Measurements from ENCODE around the gene TRABD.
"Not testable (repeated sequence)": the region's sequence is repeated elsewhere in the genome, so short reads cannot be mapped to it uniquely, and the experiment has no call there.

TRABD gene

DNA sequence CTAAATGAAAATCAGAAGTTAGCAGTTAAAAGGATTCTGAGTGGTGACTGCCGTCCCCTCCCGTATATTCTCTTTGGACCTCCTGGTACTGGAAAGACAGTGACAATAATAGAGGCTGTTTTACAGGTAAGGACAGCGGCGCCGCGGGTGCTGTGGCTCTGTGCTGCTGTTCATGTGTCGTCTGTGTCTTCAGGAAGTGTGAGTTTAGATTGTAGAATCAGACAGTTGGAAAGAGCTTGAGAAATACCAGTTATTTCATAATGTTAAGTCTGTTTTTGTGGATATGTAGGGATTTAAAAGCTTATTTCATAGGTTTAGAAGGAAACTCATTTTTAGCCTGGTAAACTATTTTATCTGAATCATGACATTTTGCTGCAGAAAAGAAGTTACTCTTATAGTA, 42.6 kb upstream of the TRABD start:
- H3K36me3 ChIP-seq (ENCODE audit: insufficient read depth): no peaks in the 10 kb centered on the region
- H3K4me2 ChIP-seq: no peak overlapping the region
- no peaks in the 10 kb centered on the region for H4K20me1 ChIP-seq (ENCODE audit: insufficient read depth)
- no peaks in the 10 kb centered on the region for H3K27me3 ChIP-seq (ENCODE audit: insufficient read depth, low read depth)
- H3K9ac ChIP-seq: no peak overlapping the region
- no peak overlapping the region for H2AFZ ChIP-seq (ENCODE audit: low read depth)
- H3K4me3 ChIP-seq (IDR thresholded peaks at IDR 0.05; ENCODE audit: insufficient read depth, low read depth, low read length): no peak overlapping the region
- H3K79me2 ChIP-seq (ENCODE audit: insufficient read depth, low read depth): no peaks in the 10 kb centered on the region
- peaks cover 35% of the 10 kb centered on the region for H3K4me1 ChIP-seq (ENCODE audit: low read depth, poor library complexity, severe bottlenecking)
- TF ChIP-seq, protein P1, sequence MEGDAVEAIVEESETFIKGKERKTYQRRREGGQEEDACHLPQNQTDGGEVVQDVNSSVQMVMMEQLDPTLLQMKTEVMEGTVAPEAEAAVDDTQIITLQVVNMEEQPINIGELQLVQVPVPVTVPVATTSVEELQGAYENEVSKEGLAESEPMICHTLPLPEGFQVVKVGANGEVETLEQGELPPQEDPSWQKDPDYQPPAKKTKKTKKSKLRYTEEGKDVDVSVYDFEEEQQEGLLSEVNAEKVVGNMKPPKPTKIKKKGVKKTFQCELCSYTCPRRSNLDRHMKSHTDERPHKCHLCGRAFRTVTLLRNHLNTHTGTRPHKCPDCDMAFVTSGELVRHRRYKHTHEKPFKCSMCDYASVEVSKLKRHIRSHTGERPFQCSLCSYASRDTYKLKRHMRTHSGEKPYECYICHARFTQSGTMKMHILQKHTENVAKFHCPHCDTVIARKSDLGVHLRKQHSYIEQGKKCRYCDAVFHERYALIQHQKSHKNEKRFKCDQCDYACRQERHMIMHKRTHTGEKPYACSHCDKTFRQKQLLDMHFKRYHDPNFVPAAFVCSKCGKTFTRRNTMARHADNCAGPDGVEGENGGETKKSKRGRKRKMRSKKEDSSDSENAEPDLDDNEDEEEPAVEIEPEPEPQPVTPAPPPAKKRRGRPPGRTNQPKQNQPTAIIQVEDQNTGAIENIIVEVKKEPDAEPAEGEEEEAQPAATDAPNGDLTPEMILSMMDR (conservative IDR thresholded peaks at IDR 0.05; ENCODE audit: low read depth, low read length): no peak
- no peak overlapping the region for H3K27ac ChIP-seq

DNA sequence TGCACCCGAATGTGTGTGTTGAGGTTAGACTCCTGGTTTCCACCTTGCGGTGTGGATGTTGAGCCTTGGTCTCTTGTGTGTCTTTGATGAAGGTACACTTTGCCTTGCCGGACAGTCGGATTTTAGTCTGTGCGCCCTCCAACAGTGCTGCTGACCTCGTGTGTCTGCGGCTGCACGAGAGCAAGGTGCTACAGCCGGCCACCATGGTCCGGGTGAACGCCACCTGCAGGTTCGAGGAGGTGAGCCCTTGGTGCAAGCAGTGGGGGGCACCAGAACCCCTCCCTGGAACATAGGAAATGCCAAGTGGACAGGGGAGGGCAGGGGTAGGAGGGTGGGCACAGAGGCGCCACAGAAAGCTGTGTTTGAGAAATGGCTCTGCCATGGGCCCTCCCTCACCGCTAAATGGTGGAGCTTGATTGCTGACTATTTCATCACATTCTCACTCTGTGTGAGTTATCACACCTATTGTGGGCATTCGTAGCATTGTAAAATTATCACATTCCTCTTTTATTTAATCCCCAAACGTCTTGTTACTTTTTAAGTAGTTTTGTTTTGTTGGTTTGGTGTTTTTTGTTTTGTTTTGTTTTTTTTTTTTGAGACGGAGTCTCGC, 41.6 kb upstream of the TRABD start:
- H4K20me1 ChIP-seq (ENCODE audit: insufficient read depth): no peaks in the 10 kb centered on the region
- no peak overlapping the region for H3K9ac ChIP-seq
- no peaks in the 10 kb centered on the region for H3K27me3 ChIP-seq (ENCODE audit: insufficient read depth, low read depth)
- no peak overlapping the region for H2AFZ ChIP-seq (ENCODE audit: low read depth)
- no peak overlapping the region for H3K27ac ChIP-seq
- H3K36me3 ChIP-seq (ENCODE audit: insufficient read depth): no peaks in the 10 kb centered on the region
- H3K4me3 ChIP-seq (IDR thresholded peaks at IDR 0.05; ENCODE audit: insufficient read depth, low read depth, low read length): no peak overlapping the region
- H3K79me2 ChIP-seq (ENCODE audit: insufficient read depth, low read depth): no peaks in the 10 kb centered on the region
- H3K4me2 ChIP-seq: no peak overlapping the region
- TF ChIP-seq, protein P1 (conservative IDR thresholded peaks at IDR 0.05; ENCODE audit: low read depth, low read length): no peak
- peaks cover 25% of the 10 kb centered on the region for H3K4me1 ChIP-seq (ENCODE audit: low read depth, poor library complexity, severe bottlenecking)

DNA sequence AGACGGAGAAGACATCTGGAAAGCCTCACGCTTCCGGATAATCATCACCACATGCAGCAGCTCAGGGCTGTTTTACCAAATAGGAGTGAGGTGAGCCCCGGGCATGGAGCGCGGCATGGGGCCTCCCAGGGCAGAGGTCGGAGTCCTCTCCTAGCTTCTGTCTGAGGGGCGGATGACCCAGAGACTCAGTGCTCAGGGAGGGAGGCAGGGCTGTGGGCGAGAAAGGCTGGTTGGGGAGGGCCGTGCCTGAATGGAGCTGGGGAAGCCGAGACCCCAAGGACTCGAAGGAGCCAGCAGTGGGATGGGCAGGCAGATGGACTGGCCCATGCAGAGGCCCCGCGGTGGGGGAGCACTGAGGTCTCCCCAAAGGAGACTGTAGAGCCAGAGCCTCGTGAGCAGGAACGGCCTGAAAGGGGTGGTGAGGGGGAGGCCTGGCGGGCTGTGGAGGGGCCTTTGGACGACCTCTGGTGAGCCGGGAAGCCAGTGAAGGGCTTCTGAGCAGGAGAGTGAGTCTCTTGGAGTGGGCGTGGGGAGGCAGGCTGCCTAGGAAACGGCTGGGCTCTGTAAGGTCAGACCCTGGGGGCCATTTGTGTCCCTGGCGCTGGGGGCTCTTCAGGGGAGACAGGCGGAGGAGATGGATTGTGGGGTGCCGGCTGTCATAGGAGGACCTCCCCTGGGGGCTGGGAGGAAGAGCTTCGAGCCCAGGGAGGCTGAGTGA, 39.8 kb upstream of the TRABD start:
- no peak overlapping the region for H3K27ac ChIP-seq
- TF ChIP-seq, protein P1 (conservative IDR thresholded peaks at IDR 0.05; ENCODE audit: low read depth, low read length): no peak
- no peak overlapping the region for H2AFZ ChIP-seq (ENCODE audit: low read depth)
- H3K9ac ChIP-seq: no peak overlapping the region
- no peak overlapping the region for H3K4me2 ChIP-seq
- H3K4me3 ChIP-seq (IDR thresholded peaks at IDR 0.05; ENCODE audit: insufficient read depth, low read depth, low read length): no peak overlapping the region
- H3K79me2 ChIP-seq (ENCODE audit: insufficient read depth, low read depth): no peaks in the 10 kb centered on the region
- H3K36me3 ChIP-seq (ENCODE audit: insufficient read depth): no peaks in the 10 kb centered on the region
- peaks cover 10% of the 10 kb centered on the region for H3K4me1 ChIP-seq (ENCODE audit: low read depth, poor library complexity, severe bottlenecking)
- H3K27me3 ChIP-seq (ENCODE audit: insufficient read depth, low read depth): no peaks in the 10 kb centered on the region
- no peaks in the 10 kb centered on the region for H4K20me1 ChIP-seq (ENCODE audit: insufficient read depth)

DNA sequence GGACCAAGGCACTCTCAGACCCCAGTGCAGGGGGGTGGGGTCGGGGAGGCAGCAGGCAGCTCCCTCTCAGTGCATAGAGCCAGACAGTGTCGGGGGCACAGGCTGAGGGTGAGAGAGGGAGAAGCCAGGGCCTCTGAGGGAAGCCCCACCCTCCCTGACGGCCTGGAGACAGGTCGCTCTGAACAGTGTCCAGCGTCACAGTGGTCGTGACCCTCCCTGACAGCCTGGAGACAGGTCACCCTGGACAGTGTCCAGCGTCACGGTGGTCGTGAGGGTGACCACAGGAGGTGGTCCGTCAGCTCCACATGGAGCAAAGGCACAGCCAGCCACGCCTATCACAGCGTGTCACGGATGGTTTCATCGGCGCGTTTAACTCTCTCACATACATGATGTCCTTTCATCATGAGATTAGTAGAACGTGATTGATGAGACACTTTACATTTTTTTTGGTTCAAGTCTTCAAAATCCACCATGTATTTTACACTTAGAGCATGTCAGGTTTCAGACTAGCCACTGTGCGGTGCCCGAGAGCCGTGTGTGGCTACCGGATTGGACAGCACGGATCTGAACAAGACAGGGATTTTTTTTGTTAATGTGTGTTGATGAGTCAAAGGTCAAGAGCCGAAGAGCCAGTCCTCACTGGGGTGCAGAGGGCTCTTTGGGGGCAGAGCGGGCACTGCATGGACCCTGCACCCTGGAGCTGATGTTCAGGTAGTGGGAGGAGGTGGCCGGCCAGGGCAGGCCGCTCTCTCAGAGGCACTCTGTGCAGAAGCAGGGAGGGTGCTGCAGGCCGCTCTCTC, 39.1 kb upstream of the TRABD start:
- Histone ChIP-seq H3K79me2 (ENCODE audit: insufficient read depth, low read depth) (no peaks in the 10 kb centered on the region), H3K27me3 (ENCODE audit: insufficient read depth, low read depth) (no peaks in the 10 kb centered on the region), H3K4me1 (ENCODE audit: low read depth, poor library complexity, severe bottlenecking) (peaks cover 2% of the 10 kb centered on the region), H3K4me2 (no peak overlapping the region), H3K4me3 (IDR thresholded peaks at IDR 0.05; ENCODE audit: insufficient read depth, low read depth, low read length) (no peak overlapping the region), H3K9ac (no peak overlapping the region), H3K36me3 (ENCODE audit: insufficient read depth) (no peaks in the 10 kb centered on the region), H2AFZ (ENCODE audit: low read depth) (no peak overlapping the region), H4K20me1 (ENCODE audit: insufficient read depth) (no peaks in the 10 kb centered on the region), H3K27ac (no peak overlapping the region)
- TF ChIP-seq, protein P1 (conservative IDR thresholded peaks at IDR 0.05; ENCODE audit: low read depth, low read length): no peak

DNA sequence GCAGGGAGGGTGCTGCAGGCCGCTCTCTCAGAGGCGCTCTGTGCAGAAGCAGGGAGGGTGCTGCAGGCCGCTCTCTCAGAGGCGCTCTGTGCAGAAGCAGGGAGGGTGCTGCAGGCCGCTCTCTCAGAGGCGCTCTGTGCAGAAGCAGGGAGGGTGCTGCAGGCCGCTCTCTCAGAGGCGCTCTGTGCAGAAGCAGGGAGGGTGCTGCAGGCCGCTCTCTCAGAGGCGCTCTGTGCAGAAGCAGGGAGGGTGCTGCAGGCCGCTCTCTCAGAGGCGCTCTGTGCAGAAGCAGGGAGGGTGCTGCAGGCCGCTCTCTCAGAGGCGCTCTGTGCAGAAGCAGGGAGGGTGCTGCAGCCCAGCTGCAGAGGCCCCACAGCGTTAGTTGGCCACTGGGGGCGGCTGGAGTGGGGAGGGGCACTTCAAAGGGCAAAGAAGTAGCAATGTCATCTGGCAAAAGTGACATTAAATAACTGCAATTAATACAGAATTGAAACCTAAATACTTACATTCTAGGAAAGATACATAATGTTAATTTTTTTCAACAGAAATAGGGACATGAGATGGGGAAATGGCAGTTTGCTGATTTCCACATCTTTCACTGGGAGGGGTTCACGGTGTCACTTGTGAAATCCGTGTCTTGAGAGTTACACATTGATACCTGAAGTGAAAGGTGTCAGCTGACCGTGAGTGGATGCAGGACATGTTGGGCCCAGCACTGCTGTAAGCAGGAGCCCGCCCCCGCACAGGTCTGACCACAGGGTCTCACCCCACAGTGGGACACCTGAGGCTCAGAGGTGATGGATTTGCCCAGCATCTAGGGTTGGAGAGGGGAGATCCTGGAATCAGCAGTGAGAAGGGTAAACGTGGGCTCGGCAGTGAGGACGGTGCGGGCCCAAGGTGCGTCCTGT, 38.2 kb upstream of the TRABD start:
- H3K36me3 ChIP-seq (ENCODE audit: insufficient read depth); H3K9ac ChIP-seq; H4K20me1 ChIP-seq (ENCODE audit: insufficient read depth); H3K4me2 ChIP-seq; H3K4me1 ChIP-seq (ENCODE audit: low read depth, poor library complexity, severe bottlenecking); H3K27me3 ChIP-seq (ENCODE audit: insufficient read depth, low read depth); H2AFZ ChIP-seq (ENCODE audit: low read depth); H3K27ac ChIP-seq; H3K4me3 ChIP-seq (IDR thresholded peaks at IDR 0.05; ENCODE audit: insufficient read depth, low read depth, low read length); H3K79me2 ChIP-seq (ENCODE audit: insufficient read depth, low read depth): not testable (repeated sequence)
